ENCODE measurements around the gene EPHA1.

Gene EPHA1

GRCh38 chr7:143389316-143390103 is 19.1 kb downstream of the EPHA1 start:
- Histone ChIP-seq H3K9me3 (ENCODE audit: control insufficient read depth, insufficient read depth, low read length) (no peaks in the 10 kb centered on the region), H4K20me1 (ENCODE audit: control insufficient read depth, insufficient read depth, low read depth, low read length) (no peaks in the 10 kb centered on the region), H3F3A (ENCODE audit: control insufficient read depth, insufficient read depth) (no peaks in the 10 kb centered on the region), H3K27ac (ENCODE audit: low read depth, low read length) (no peak overlapping the region), H3K79me2 (ENCODE audit: control insufficient read depth, low read length) (no peaks in the 10 kb centered on the region), H3K4me2 (ENCODE audit: low read length) (no peak overlapping the region), H3K27me3 (ENCODE audit: control insufficient read depth, low read length) (no peaks in the 10 kb centered on the region), H3K4me1 (ENCODE audit: control insufficient read depth, low read length) (peaks cover 8% of the 10 kb centered on the region), H3K4me3 (ENCODE audit: low read length) (no peak overlapping the region), H3K36me3 (ENCODE audit: control insufficient read depth, low read length) (no peaks in the 10 kb centered on the region), H3K9me2 (replicated peaks; ENCODE audit: control insufficient read depth, low read length) (no peaks in the 10 kb centered on the region)
- TF ChIP-seq CTCF (IDR thresholded peaks at IDR 0.05; ENCODE audit: low read depth, low read length, poor library complexity, severe bottlenecking) (no peak), EZH2phosphoT487 (IDR thresholded peaks at IDR 0.05; ENCODE audit: borderline replicate concordance, low read length) (no peak)

GRCh38 chr7:143388491-143389101 is 20.1 kb downstream of the EPHA1 start:
- H3K27me3 ChIP-seq (ENCODE audit: control insufficient read depth, low read length) = no peaks in the 10 kb centered on the region
- H3K4me1 ChIP-seq (ENCODE audit: control insufficient read depth, low read length) = peaks cover 8% of the 10 kb centered on the region
- H3F3A ChIP-seq (ENCODE audit: control insufficient read depth, insufficient read depth) = no peaks in the 10 kb centered on the region
- H3K4me2 ChIP-seq (ENCODE audit: low read length) = no peak overlapping the region
- TF ChIP-seq CTCF (IDR thresholded peaks at IDR 0.05; ENCODE audit: low read depth, low read length, poor library complexity, severe bottlenecking) = no peak
- no peak for TF ChIP-seq EZH2phosphoT487 (IDR thresholded peaks at IDR 0.05; ENCODE audit: borderline replicate concordance, low read length)
- H3K9me3 ChIP-seq (ENCODE audit: control insufficient read depth, insufficient read depth, low read length) = no peaks in the 10 kb centered on the region
- no peaks in the 10 kb centered on the region for H3K79me2 ChIP-seq (ENCODE audit: control insufficient read depth, low read length)
- no peaks in the 10 kb centered on the region for H3K36me3 ChIP-seq (ENCODE audit: control insufficient read depth, low read length)
- no peaks in the 10 kb centered on the region for H4K20me1 ChIP-seq (ENCODE audit: control insufficient read depth, insufficient read depth, low read depth, low read length)
- no peak overlapping the region for H3K27ac ChIP-seq (ENCODE audit: low read depth, low read length)
- no peaks in the 10 kb centered on the region for H3K9me2 ChIP-seq (replicated peaks; ENCODE audit: control insufficient read depth, low read length)
- no peak overlapping the region for H3K4me3 ChIP-seq (ENCODE audit: low read length)

- Histone ChIP-seq H3K9me2 (replicated peaks; ENCODE audit: control insufficient read depth, low read length) (no peaks in the 10 kb centered on the region), H3K79me2 (ENCODE audit: control insufficient read depth, low read length) (no peaks in the 10 kb centered on the region), H3K4me3 (ENCODE audit: low read length) (no peak overlapping the region), H3F3A (ENCODE audit: control insufficient read depth, insufficient read depth) (no peaks in the 10 kb centered on the region), H4K20me1 (ENCODE audit: control insufficient read depth, insufficient read depth, low read depth, low read length) (no peaks in the 10 kb centered on the region), H3K4me1 (ENCODE audit: control insufficient read depth, low read length) (peaks cover 8% of the 10 kb centered on the region), H3K36me3 (ENCODE audit: control insufficient read depth, low read length) (no peaks in the 10 kb centered on the region), H3K27me3 (ENCODE audit: control insufficient read depth, low read length) (no peaks in the 10 kb centered on the region; the same call in 1 of the 2 replicates), H3K9me3 (ENCODE audit: control insufficient read depth, insufficient read depth, low read length) (no peaks in the 10 kb centered on the region), H3K27ac (ENCODE audit: low read depth, low read length) (no peak overlapping the region), H3K4me2 (ENCODE audit: low read length) (no peak overlapping the region)
- TF ChIP-seq EZH2phosphoT487 (IDR thresholded peaks at IDR 0.05; ENCODE audit: borderline replicate concordance, low read length) (no peak), CTCF (IDR thresholded peaks at IDR 0.05; ENCODE audit: low read depth, low read length, poor library complexity, severe bottlenecking) (no peak)
These were observed 20.6 kb downstream of the EPHA1 start for GRCh38 chr7:143388051-143388450.
